Common myeloid progenitor, CD34-positive (primary cell): ENCODE data around the gene HERC2.
"Not testable (repeated sequence)": the region's sequence is repeated elsewhere in the genome, so short reads cannot be mapped to it uniquely, and the experiment has no call there.

Experiments used
- CTCF ChIA-PET: fragments of 350-600 bp; sonication (Branson Sonifier 250); formaldehyde crosslinking; loops from one replicate; lab custom pipeline; 2021; ENCODE audit warnings: antibody characterized with exemption; lab: Charles Lee
- POLR2A ChIA-PET: fragments of 350-600 bp; sonication (Branson Sonifier 250); formaldehyde crosslinking; loops from one replicate; lab custom pipeline; 2021; ENCODE audit warnings: antibody characterized with exemption; lab: Charles Lee
- DNase-seq, 3 donors: peaks; one replicate each; pipeline versions ENCODE4 v3.0.0 to v3.0.0-alpha.2; 2013
- H3K27ac ChIP-seq, 2 experiments: 1 replicate in 1 of 2; 2 replicates in 1 of 2; pipeline ENCODE4 v1.7.0; 2013; ENCODE audit warnings: inconsistent platforms in 2 of 2, low read length in 2 of 2, mild to moderate bottlenecking in 2 of 2, low read depth in 1 of 2, moderate library complexity in 1 of 2; ENCODE audit not compliant: severe bottlenecking in 2 of 2, insufficient read depth in 1 of 2, poor library complexity in 1 of 2
- H3K27me3 ChIP-seq, 5 experiments: replicated peaks in 2 of 5; 1 replicate in 3 of 5; 2 replicates in 2 of 5; pipeline versions ENCODE4 v1.6.1 to v1.7.0; 2013; ENCODE audit warnings: low read length in 4 of 5, mild to moderate bottlenecking in 2 of 5, moderate library complexity in 2 of 5, inconsistent platforms in 1 of 5; ENCODE audit not compliant: insufficient read depth in 5 of 5, control insufficient read depth in 4 of 5
- H3K36me3 ChIP-seq, 4 experiments: 1 replicate in 2 of 4; 2 replicates in 2 of 4; pipeline versions ENCODE4 v1.6.1 to v1.7.0; 2013; ENCODE audit warnings: low read length in 3 of 4, control low read depth in 1 of 4, mild to moderate bottlenecking in 1 of 4; ENCODE audit not compliant: control insufficient read depth in 4 of 4, insufficient read depth in 4 of 4
- H3K4me1 ChIP-seq, 4 experiments: 1 replicate in 3 of 4; 2 replicates in 1 of 4; pipeline versions ENCODE4 v1.6.1 to v1.7.1; 2013; ENCODE audit warnings: low read length in 3 of 4, mild to moderate bottlenecking in 3 of 4, control low read depth in 1 of 4, inconsistent platforms in 1 of 4, moderate library complexity in 1 of 4; ENCODE audit not compliant: control insufficient read depth in 4 of 4, insufficient read depth in 4 of 4; ENCODE audit errors: control extremely low read depth in 1 of 4
- H3K4me3 ChIP-seq, 7 experiments: 1 replicate in 4 of 7; 2 replicates in 3 of 7; pipeline versions ENCODE4 v1.5.1 to v1.7.0; 2013; ENCODE audit warnings: mild to moderate bottlenecking in 7 of 7, low read length in 6 of 7, moderate library complexity in 6 of 7, inconsistent platforms in 2 of 7, low read depth in 2 of 7, control low read depth in 1 of 7; ENCODE audit not compliant: insufficient read depth in 4 of 7, control insufficient read depth in 1 of 7; ENCODE audit errors: extremely low read depth in 1 of 7
- H3K9me3 ChIP-seq, 5 experiments: 1 replicate in 4 of 5; 2 replicates in 1 of 5; pipeline versions ENCODE4 v1.6.1 to v1.7.1; 2013; ENCODE audit warnings: low read length in 4 of 5, mild to moderate bottlenecking in 2 of 5, inconsistent platforms in 1 of 5, low read depth in 1 of 5, moderate library complexity in 1 of 5; ENCODE audit not compliant: control insufficient read depth in 4 of 5, insufficient read depth in 2 of 5; ENCODE audit errors: control extremely low read depth in 1 of 5
- WGBS: methylation state at CpG from one replicate; pipeline ENCODE4 v1.1.5; 2013; ENCODE audit not compliant: insufficient coverage; 5-methylcytosine and 5-hydroxymethylcytosine counted together

Gene HERC2

GRCh38 chr15:28215521-28215920, 106.5 kb downstream of the HERC2 start:
- POLR2A ChIA-PET, H3K27me3 ChIP-seq, DNase-seq, H3K27ac ChIP-seq, H3K4me3 ChIP-seq, H3K4me1 ChIP-seq, H3K9me3 ChIP-seq: not testable (repeated sequence)
- WGBS: no CpG with 5 or more reads among the region's 14 CpGs
- peaks cover 4 to 47% (median 24%) of the 10 kb centered on the region in 4 experiments for H3K36me3 ChIP-seq
- CTCF ChIA-PET: interaction anchor here (0.7 kb wide), 1 partner anchor 867 kb away, joined by 3 read pairs; no protein-coding TSS in a partner anchor

- CTCF ChIA-PET, POLR2A ChIA-PET: not testable (repeated sequence)
- 98% methylated on average over 33 of the region's 39 CpGs for WGBS
Observed at GRCh38 chr15:28214006-28214790, 107.8 kb downstream of the HERC2 start.

DNA sequence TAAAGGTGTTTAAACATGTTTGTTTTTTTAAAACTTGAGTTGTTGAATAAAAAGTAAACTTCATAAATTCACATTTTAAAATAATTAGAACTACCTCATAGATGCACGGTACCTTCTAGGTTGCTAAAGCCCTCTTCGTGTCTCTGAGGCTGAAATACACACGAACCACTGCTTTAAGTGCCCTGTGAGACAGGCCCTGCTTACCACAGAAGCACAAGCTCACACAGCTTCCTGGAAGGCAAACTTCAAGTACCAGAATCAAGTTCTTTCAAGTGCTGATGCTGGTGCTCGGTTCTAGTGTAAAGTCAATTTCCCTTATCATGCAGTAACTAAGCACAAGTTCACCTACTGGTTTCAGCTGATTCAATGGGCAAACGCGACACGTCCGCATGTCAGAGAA, 108.6 kb downstream of the HERC2 start:
- H3K4me1 ChIP-seq, CTCF ChIA-PET, H3K27ac ChIP-seq, H3K27me3 ChIP-seq, POLR2A ChIA-PET, H3K9me3 ChIP-seq, H3K4me3 ChIP-seq, DNase-seq: not testable (repeated sequence)
- 96% methylated on average over 4 of the region's 8 CpGs for WGBS
- H3K36me3 ChIP-seq: peaks cover 3 to 37% (median 18%) of the 10 kb centered on the region in 4 experiments

More at GRCh38 chr15:28214006-28214790, 107.8 kb downstream of the HERC2 start:
- DNase-seq, H3K9me3 ChIP-seq, H3K27ac ChIP-seq, H3K27me3 ChIP-seq, H3K4me3 ChIP-seq, H3K4me1 ChIP-seq: not testable (repeated sequence)
- peaks cover 2 to 39% (median 17%) of the 10 kb centered on the region in 4 experiments for H3K36me3 ChIP-seq

- whole genome bisulfite sequencing: 100% methylated on average over 5 of the region's 6 CpGs
- peaks cover 3 to 21% (median 9%) of the 10 kb centered on the region in 4 experiments for H3K36me3 ChIP-seq
- no peak for DNase-seq
- H3K27me3 ChIP-seq: no peaks in the 10 kb centered on the region
- no peaks in the 10 kb centered on the region for H3K4me1 ChIP-seq
- H3K4me3 ChIP-seq: no peak overlapping the region
- no peaks in the 10 kb centered on the region for H3K9me3 ChIP-seq
- ChIA-PET CTCF (no interaction called here), POLR2A (no interaction called here)
- no peak overlapping the region for H3K27ac ChIP-seq
Observed at GRCh38 chr15:28208583-28208982, 113.4 kb downstream of the HERC2 start.

DNA sequence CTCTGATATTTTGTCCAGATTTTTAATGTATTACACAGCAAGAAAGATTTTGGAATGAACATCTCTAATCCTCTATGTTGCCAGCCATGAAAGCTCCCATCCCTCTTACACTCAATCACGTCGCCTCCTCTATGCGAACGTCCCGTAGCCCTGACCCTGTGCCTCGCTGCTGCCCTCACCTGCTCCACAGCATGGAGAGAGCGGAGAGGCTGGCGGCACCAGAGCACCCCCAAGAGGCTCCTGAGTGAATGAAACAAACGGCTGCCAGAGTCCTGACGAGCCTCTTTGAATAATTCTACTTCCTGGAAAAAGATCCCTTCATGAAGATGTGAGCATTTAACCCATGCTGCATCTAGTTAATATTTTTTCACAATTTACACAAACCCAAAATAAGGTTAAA, 116.3 kb downstream of the HERC2 start:
- H3K27ac ChIP-seq, CTCF ChIA-PET, H3K4me1 ChIP-seq, POLR2A ChIA-PET, H3K4me3 ChIP-seq, DNase-seq, H3K9me3 ChIP-seq, H3K27me3 ChIP-seq: not testable (repeated sequence)
- no CpG with 5 or more reads among the region's 10 CpGs for WGBS
- peaks cover 3 to 17% (median 8%) of the 10 kb centered on the region in 4 experiments for H3K36me3 ChIP-seq

DNA sequence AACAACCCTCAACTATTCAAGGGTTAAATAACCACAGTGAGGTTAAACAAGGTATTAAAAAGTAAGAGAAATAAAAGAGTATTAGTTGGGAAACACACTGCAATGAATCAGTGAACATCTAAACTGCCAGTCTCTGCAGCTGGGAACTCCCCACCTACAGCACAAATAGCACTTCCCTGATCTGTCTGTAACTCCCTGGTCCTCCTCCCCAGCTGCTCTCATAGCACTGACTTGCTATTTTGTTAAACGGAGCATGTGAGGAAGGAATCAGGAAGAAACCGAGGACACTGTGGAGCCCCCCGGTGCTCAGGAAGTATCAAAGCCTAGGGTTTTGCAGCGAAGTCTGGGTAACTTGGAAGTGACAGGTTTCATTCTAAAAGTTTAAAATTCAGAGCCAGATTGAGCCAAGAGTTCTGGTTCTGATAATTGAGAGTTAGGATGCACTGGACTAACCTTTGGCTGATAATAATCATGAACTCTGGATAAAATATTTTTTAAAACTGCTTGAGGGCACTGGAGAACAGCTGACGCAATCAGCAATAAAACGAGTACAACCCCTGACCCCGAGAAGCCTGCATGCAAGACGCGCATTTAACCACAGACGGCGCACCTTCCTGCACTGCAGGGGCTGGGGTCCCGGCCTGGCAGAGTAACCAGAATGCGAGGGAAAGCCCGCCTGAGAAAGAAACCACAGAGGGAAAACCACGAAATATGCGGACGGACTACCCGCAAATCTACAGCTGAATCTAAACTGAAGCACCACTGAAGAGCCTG, 118.7 kb downstream of the HERC2 start:
- H3K27me3 ChIP-seq, POLR2A ChIA-PET, H3K27ac ChIP-seq, H3K4me3 ChIP-seq, CTCF ChIA-PET, H3K9me3 ChIP-seq, H3K4me1 ChIP-seq: not testable (repeated sequence)
- H3K36me3 ChIP-seq: peaks cover 0 to 19% (median 3%) of the 10 kb centered on the region in 4 experiments
- DNase-seq: peak; percentile 18 to 81 (median 73)
- 18% methylated on average over 7 of the region's 18 CpGs for WGBS

GRCh38 chr15:28202124-28202523, 119.9 kb downstream of the HERC2 start:
- CTCF ChIA-PET, H3K27me3 ChIP-seq: not testable (repeated sequence)

More at GRCh38 chr15:28202124-28202523, 119.9 kb downstream of the HERC2 start:
- POLR2A ChIA-PET, DNase-seq, H3K27ac ChIP-seq, H3K4me1 ChIP-seq, H3K4me3 ChIP-seq, H3K9me3 ChIP-seq: not testable (repeated sequence)
- peaks cover 0 to 25% (median 5%) of the 10 kb centered on the region in 4 experiments for H3K36me3 ChIP-seq
- 94% methylated on average over 2 of the region's 23 CpGs for WGBS
